HCT116 (cell line): ENCODE results near the gene EIF2D. TPM values are rescaled to one million over a fixed set of nuclear protein-coding genes. Genes with fewer than 3 reads are reported as not detected.
A peak's percentile ranks its signal among the peaks of the same experiment; 100 is the strongest.

ENCODE experiments used
- ATAC-seq: fragments of 200-7000 bp; cut with Tn5 transposase; 2 replicates; pipeline ENCODE4 v1.9.1; 2020; ENCODE audit warnings: mild to moderate bottlenecking, moderate library complexity
- Bru-seq: library from RNA; stranded (reverse); fragments of 400-500 nt; gene quantifications from one replicate; lab custom pipeline; 2021; lab: Mats Ljungman, UMichigan
- BruChase-seq, 2 experiments: library from RNA; stranded (reverse); fragments of 400-500 nt; gene quantifications; one replicate each; lab custom pipeline; 2021; lab: Mats Ljungman, UMichigan
- BruUV-seq: library from RNA; stranded (reverse); fragments of 400-500 nt; replicated peaks from 2 replicates; lab custom pipeline; 2021; lab: Mats Ljungman, UMichigan
- CTCF ChIA-PET: fragments of 300-600 bp; sonication (Branson Sonifier 250); formaldehyde crosslinking; loops from one replicate; lab custom pipeline; 2021; ENCODE audit warnings: antibody characterized with exemption; lab: Charles Lee
- POLR2A ChIA-PET: fragments of 300-600, 350-600 bp; sonication (Branson Sonifier 250); formaldehyde crosslinking; loops from one replicate; lab custom pipeline; 2021; ENCODE audit warnings: antibody characterized with exemption; lab: Charles Lee
- RAD21 ChIA-PET, 2 experiments: fragments of 300-600 bp; sonication (Branson Sonifier 250); formaldehyde crosslinking; loops; one replicate each; lab custom pipeline; 2023; ENCODE audit warnings: low total read pairs in 2 of 2; ENCODE audit not compliant: uncharacterized antibody in 2 of 2, unreplicated experiment in 2 of 2, low non-redundant PET in 1 of 2; lab: Charles Lee
- DNase-seq: peaks from one replicate; pipeline ENCODE4 v3.0.0-alpha.2; 2010; ENCODE audit warnings: low read depth, low spot score
- H2AFZ ChIP-seq: fragments of 200-600 bp; shearing (Covaris generic), sonication (generic); 2 replicates; pipeline ENCODE4 v1.6.1; 2017; ENCODE audit warnings: low read depth, mixed run types, mixed read lengths, antibody characterized with exemption, low read length; ENCODE audit not compliant: poor library complexity, severe bottlenecking
- H3K27ac ChIP-seq: 2 replicates; pipeline ENCODE4 v1.5.1; 2012; ENCODE audit warnings: low read depth, low read length
- H3K27me3 ChIP-seq: fragments of 200-600 bp; sonication (generic); 2 replicates; pipeline ENCODE4 v1.6.1; 2016; ENCODE audit warnings: mixed run types, low read length, mixed read lengths; ENCODE audit not compliant: insufficient read depth
- H3K36me3 ChIP-seq, 2 experiments: fragments of 200-500 bp in 1 of 2; fragments of 200-600 bp in 1 of 2; sonication (Bioruptor generic) in 1 of 2; sonication (generic) in 1 of 2; 2 replicates each; pipeline versions ENCODE4 v1.5.1 to v1.6.1; 2014 to 2016; ENCODE audit warnings: low read length in 2 of 2, inconsistent platforms in 1 of 2, mixed read lengths in 1 of 2, mixed run types in 1 of 2; ENCODE audit not compliant: insufficient read depth in 2 of 2, control insufficient read depth in 1 of 2
- H3K4me1 ChIP-seq, 2 experiments: fragments of 200-600 bp in 1 of 2; sonication (generic) in 1 of 2; 2 replicates each; pipeline versions ENCODE4 v1.5.1 to v1.6.1; 2012 to 2017; ENCODE audit warnings: low read length in 2 of 2, inconsistent platforms in 1 of 2, mild to moderate bottlenecking in 1 of 2, mixed read lengths in 1 of 2, mixed run types in 1 of 2, moderate library complexity in 1 of 2; ENCODE audit not compliant: insufficient read depth in 2 of 2, control insufficient read depth in 1 of 2
- H3K4me2 ChIP-seq: fragments of 200-600 bp; sonication (generic); 2 replicates; pipeline ENCODE4 v1.6.1; 2017; ENCODE audit warnings: mixed run types, low read length, mixed read lengths
- H3K4me3 ChIP-seq, 2 experiments: fragments of 200-600 bp in 1 of 2; sonication (generic) in 1 of 2; replicated peaks in 1 of 2; 2 replicates each; pipeline ENCODE4 v1.5.1; 2011 to 2016; ENCODE audit warnings: low read length in 2 of 2, control low read depth in 1 of 2, low read depth in 1 of 2, mild to moderate bottlenecking in 1 of 2, mixed read lengths in 1 of 2, mixed run types in 1 of 2
- H3K79me2 ChIP-seq: fragments of 200-600 bp; sonication (generic); 2 replicates; pipeline ENCODE4 v1.6.1; 2017; ENCODE audit warnings: mild to moderate bottlenecking, mixed run types, low read length, moderate library complexity, mixed read lengths; ENCODE audit not compliant: insufficient read depth
- H3K9ac ChIP-seq: fragments of 200-600 bp; sonication (generic); 2 replicates; pipeline ENCODE4 v1.6.1; 2016; ENCODE audit warnings: low read length, mixed read lengths
- H3K9me2 ChIP-seq: fragments of 200-600 bp; sonication (generic), shearing (Covaris generic); 2 replicates; pipeline ENCODE4 v1.6.1; 2017; ENCODE audit warnings: mixed run types, mild to moderate bottlenecking, moderate library complexity; ENCODE audit not compliant: insufficient read depth
- H3K9me3 ChIP-seq, 2 experiments: fragments of 200-500 bp in 1 of 2; fragments of 200-600 bp in 1 of 2; sonication (Bioruptor generic) in 1 of 2; sonication (generic) in 1 of 2; 2 replicates each; pipeline ENCODE4 v1.6.1; 2014 to 2017; ENCODE audit warnings: low read length in 2 of 2, mixed read lengths in 2 of 2, inconsistent platforms in 1 of 2, low read depth in 1 of 2, mild to moderate bottlenecking in 1 of 2, mixed run types in 1 of 2, moderate library complexity in 1 of 2; ENCODE audit not compliant: control insufficient read depth in 1 of 2, insufficient read depth in 1 of 2
- H4K20me1 ChIP-seq: fragments of 200-600 bp; sonication (generic), shearing (Covaris generic); 2 replicates; pipeline ENCODE4 v1.6.1; 2017; ENCODE audit warnings: mixed run types, mild to moderate bottlenecking, moderate library complexity; ENCODE audit not compliant: insufficient read depth
- CBX3 ChIP-seq: IDR thresholded peaks from 2 replicates; pipeline ENCODE4 v1.6.1; 2012; ENCODE audit warnings: low read depth
- CEBPB ChIP-seq: IDR thresholded peaks from 2 replicates; pipeline ENCODE4 v1.6.1; 2012; ENCODE audit warnings: low read depth
- EGR1 ChIP-seq: IDR thresholded peaks from 2 replicates; pipeline ENCODE4 v1.6.1; 2012; ENCODE audit warnings: low read depth
- EZH2phosphoT487 ChIP-seq: fragments of 200-600 bp; IDR thresholded peaks from 2 replicates; pipeline ENCODE4 v1.6.1; 2018; ENCODE audit warnings: antibody characterized with exemption, borderline replicate concordance
- FOSL1 ChIP-seq: IDR thresholded peaks from 2 replicates; pipeline ENCODE4 v1.6.1; 2012; ENCODE audit warnings: low read depth
- POLR2A ChIP-seq: IDR thresholded peaks from 2 replicates; pipeline ENCODE4 v1.7.0; 2011; ENCODE audit warnings: borderline replicate concordance; ENCODE audit not compliant: insufficient read depth, insufficient read length; ENCODE audit errors: extremely low read depth
- POLR2AphosphoS5 ChIP-seq: IDR thresholded peaks from 2 replicates; pipeline ENCODE4 v1.6.1; 2011; ENCODE audit warnings: mild to moderate bottlenecking, low read depth, low read length, moderate library complexity
- SIN3A ChIP-seq: IDR thresholded peaks from 2 replicates; pipeline ENCODE4 v1.6.1; 2012; ENCODE audit warnings: low read depth
- TCF7L2 ChIP-seq: IDR thresholded peaks from 2 replicates; pipeline ENCODE4 v1.7.0; 2011; ENCODE audit warnings: borderline replicate concordance, inconsistent platforms; ENCODE audit not compliant: insufficient read depth, insufficient read length; ENCODE audit errors: extremely low read depth
- intact Hi-C: fragments of 100-400 bp; cut with micrococcal nuclease; formaldehyde crosslinking; loops from 2 replicates; pipeline ENCODE4 v1.10.0; 2022
- long read RNA-seq: library from polyadenylated mRNA; unstranded; transcript quantifications from one replicate; pipeline ENCODE4 v2.0.0, GENCODE V29; 2021; ENCODE audit not compliant: unreplicated experiment
- polyA plus RNA-seq: library from polyadenylated mRNA; unstranded; fragments of >200 nt; gene quantifications from 2 replicates; pipeline ENCODE4 v1.2.1, GENCODE V29; 2012; ENCODE audit warnings: missing spikeins
- total RNA-seq: library from RNA; stranded (reverse); gene quantifications from one replicate; pipeline ENCODE4 v1.2.1, GENCODE V29; 2021; ENCODE audit not compliant: unreplicated experiment
- TF ChIP-seq, protein P1 (sequence below), 3 experiments: fragments of 200-600 bp in 1 of 3; sonication (generic) in 1 of 3; IDR thresholded peaks in 2 of 3; conservative IDR thresholded peaks in 1 of 3; 2 replicates each; pipeline ENCODE4 v1.5.1; 2012 to 2017; ENCODE audit warnings: low read depth in 2 of 3, low read length in 2 of 3, antibody characterized with exemption in 1 of 3, borderline replicate concordance in 1 of 3, control low read depth in 1 of 3, mild to moderate bottlenecking in 1 of 3, mixed read lengths in 1 of 3, mixed run types in 1 of 3, moderate library complexity in 1 of 3; ENCODE audit not compliant: insufficient read depth in 1 of 3
- TF ChIP-seq, protein P2 (sequence below): IDR thresholded peaks from 2 replicates; pipeline ENCODE4 v1.6.1; 2012; ENCODE audit warnings: low read depth
- TF ChIP-seq, protein P3 (sequence below): IDR thresholded peaks from 2 replicates; pipeline ENCODE4 v1.6.1; 2012
- TF ChIP-seq, protein P4 (sequence below): IDR thresholded peaks from 2 replicates; pipeline ENCODE4 v1.6.1; 2012

The EIF2D gene, protein sequence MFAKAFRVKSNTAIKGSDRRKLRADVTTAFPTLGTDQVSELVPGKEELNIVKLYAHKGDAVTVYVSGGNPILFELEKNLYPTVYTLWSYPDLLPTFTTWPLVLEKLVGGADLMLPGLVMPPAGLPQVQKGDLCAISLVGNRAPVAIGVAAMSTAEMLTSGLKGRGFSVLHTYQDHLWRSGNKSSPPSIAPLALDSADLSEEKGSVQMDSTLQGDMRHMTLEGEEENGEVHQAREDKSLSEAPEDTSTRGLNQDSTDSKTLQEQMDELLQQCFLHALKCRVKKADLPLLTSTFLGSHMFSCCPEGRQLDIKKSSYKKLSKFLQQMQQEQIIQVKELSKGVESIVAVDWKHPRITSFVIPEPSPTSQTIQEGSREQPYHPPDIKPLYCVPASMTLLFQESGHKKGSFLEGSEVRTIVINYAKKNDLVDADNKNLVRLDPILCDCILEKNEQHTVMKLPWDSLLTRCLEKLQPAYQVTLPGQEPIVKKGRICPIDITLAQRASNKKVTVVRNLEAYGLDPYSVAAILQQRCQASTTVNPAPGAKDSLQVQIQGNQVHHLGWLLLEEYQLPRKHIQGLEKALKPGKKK
- total RNA-seq, result 54.8 TPM
- 55.0 and 68.5 TPM in 2 replicates for polyA plus RNA-seq
- percentile 78 among the genes with signal in this experiment for Bru-seq, nascent RNA
- percentile 76 among the genes with signal in this experiment for BruChase-seq, experiment 1, labeled RNA remaining after a 6-hour chase
- BruChase-seq, experiment 2, labeled RNA remaining after a 2-hour chase, result percentile 84 among the genes with signal in this experiment
- long read RNA-seq, transcript EIF2D-201 (15 exons, 2,005 nt), result major isoform, 50 of 86 reads
- long read RNA-seq, partial matches to known transcripts, result 29 of 86 reads
- long read RNA-seq, other reads (novel, unspliced or antisense), result 7 of 86 reads

DNA sequence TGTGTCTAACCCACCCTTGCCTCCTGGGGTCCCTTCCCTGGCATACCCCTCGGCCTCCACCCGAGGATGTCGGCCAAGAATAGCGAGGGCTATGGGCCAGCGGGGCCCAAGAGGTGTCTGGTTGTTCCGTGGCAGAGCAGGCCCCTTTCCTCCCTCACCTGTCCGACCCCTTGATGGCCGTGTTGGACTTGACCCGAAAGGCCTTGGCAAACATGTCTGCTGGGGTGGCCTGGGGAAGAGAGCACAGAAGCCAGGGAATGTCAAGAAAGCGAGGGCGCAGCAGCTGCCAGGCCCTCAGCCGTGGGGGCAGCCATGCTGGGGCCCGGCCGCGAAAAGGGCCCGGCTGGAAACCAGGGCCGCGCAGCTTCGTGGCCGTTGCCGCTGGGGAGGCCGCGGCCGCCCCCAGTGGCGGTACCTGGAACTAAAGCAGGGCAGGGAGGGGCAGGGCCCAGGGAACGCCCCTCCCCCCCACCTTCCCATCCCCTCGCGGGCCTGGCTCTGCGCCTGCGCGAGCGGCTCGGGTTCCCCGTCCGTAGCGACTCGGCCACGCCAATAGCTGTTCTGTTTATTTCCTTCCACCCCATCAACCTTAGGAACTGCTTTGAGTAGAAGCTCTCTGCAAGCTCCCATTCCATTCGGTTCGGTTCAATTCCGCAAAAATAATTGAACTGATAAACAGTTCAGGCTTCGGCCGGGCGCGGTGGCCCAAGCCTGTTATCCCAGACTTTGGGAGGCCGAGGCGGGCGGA is at the start of gene EIF2D:
Gene EIF2D, minus strand, starts transcription at position 337 of the 748 bp plus-strand sequence. Its CDS starts 123 bp downstream, at position 214.
- no peaks in the 10 kb centered on the region for H4K20me1 ChIP-seq
- no peaks in the 10 kb centered on the region for H3K9me3 ChIP-seq
- H3K79me2 ChIP-seq, result peaks cover 16% of the 10 kb centered on the region
- intact Hi-C loops, result loop anchor here (2.0 kb wide), 1 partner anchor 22 kb away; the partner anchor contains the start of gene DYRK3
- peak; percentile 79 for DNase-seq
- H3K36me3 ChIP-seq, result peaks cover 2 to 10% of the 10 kb centered on the region in 2 experiments; a peak in 1 of 4 replicates
- peak; percentile 94 for ATAC-seq
- ChIA-PET POLR2A (interaction anchor here (1.0 to 2.4 kb wide), 5 partner anchors 9 to 297 kb away, joined by 3 to 13 read pairs (median 5); partner anchors contain the start of gene DYRK3), RAD21 (interaction anchor here in 1 of 2 experiments (0.7 to 1.2 kb wide), 2 partner anchors 23 to 52 kb away, joined by 3 read pairs; partner anchors contain the start of gene DYRK3), CTCF (interaction anchor here (0.6 to 6.4 kb wide), 14 partner anchors 9 to 370 kb away, joined by 3 to 44 read pairs (median 6); partner anchors contain the start of genes DYRK3 and IKBKE)
- H3K4me3 ChIP-seq, result peak within 1 kb of the TSS; percentile 95 to 96
- peak within 1 kb of the TSS; percentile 92 for H3K9ac ChIP-seq
- H3K27me3 ChIP-seq, result no peaks in the 10 kb centered on the region
- H3K27ac ChIP-seq, result peak within 1 kb of the TSS; percentile 74
- BruUV-seq, result no TSS peak
- peak within 1 kb of the TSS; percentile 82 for H2AFZ ChIP-seq
- H3K4me2 ChIP-seq, result peak within 1 kb of the TSS; percentile 95
- H3K4me1 ChIP-seq, result peaks cover 8 to 12% of the 10 kb centered on the region in 2 experiments; a peak in 2 of 4 replicates
- no peaks in the 10 kb centered on the region for H3K9me2 ChIP-seq
- peak; percentile 98 for TF ChIP-seq CBX3
- no peak for TF ChIP-seq CEBPB
- TF ChIP-seq, protein P1, sequence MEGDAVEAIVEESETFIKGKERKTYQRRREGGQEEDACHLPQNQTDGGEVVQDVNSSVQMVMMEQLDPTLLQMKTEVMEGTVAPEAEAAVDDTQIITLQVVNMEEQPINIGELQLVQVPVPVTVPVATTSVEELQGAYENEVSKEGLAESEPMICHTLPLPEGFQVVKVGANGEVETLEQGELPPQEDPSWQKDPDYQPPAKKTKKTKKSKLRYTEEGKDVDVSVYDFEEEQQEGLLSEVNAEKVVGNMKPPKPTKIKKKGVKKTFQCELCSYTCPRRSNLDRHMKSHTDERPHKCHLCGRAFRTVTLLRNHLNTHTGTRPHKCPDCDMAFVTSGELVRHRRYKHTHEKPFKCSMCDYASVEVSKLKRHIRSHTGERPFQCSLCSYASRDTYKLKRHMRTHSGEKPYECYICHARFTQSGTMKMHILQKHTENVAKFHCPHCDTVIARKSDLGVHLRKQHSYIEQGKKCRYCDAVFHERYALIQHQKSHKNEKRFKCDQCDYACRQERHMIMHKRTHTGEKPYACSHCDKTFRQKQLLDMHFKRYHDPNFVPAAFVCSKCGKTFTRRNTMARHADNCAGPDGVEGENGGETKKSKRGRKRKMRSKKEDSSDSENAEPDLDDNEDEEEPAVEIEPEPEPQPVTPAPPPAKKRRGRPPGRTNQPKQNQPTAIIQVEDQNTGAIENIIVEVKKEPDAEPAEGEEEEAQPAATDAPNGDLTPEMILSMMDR (IDR thresholded peaks at IDR 0.05 in 2 of 3, conservative IDR thresholded peaks at IDR 0.05 in 1 of 3; ENCODE audit: borderline replicate concordance in 1 of 3, insufficient read depth in 1 of 3, low read depth in 2 of 3, low read length in 2 of 3), result peak; percentile 79 to 95 (median 79)
- TF ChIP-seq POLR2A, result peak; percentile 86
- peak; percentile 49 for TF ChIP-seq TCF7L2
- TF ChIP-seq FOSL1, result 0 out of 2 replicates have a peak, but pooled peaks have one; percentile 19
- TF ChIP-seq, protein P2, sequence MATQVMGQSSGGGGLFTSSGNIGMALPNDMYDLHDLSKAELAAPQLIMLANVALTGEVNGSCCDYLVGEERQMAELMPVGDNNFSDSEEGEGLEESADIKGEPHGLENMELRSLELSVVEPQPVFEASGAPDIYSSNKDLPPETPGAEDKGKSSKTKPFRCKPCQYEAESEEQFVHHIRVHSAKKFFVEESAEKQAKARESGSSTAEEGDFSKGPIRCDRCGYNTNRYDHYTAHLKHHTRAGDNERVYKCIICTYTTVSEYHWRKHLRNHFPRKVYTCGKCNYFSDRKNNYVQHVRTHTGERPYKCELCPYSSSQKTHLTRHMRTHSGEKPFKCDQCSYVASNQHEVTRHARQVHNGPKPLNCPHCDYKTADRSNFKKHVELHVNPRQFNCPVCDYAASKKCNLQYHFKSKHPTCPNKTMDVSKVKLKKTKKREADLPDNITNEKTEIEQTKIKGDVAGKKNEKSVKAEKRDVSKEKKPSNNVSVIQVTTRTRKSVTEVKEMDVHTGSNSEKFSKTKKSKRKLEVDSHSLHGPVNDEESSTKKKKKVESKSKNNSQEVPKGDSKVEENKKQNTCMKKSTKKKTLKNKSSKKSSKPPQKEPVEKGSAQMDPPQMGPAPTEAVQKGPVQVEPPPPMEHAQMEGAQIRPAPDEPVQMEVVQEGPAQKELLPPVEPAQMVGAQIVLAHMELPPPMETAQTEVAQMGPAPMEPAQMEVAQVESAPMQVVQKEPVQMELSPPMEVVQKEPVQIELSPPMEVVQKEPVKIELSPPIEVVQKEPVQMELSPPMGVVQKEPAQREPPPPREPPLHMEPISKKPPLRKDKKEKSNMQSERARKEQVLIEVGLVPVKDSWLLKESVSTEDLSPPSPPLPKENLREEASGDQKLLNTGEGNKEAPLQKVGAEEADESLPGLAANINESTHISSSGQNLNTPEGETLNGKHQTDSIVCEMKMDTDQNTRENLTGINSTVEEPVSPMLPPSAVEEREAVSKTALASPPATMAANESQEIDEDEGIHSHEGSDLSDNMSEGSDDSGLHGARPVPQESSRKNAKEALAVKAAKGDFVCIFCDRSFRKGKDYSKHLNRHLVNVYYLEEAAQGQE, result no peak
- peak; percentile 96 for TF ChIP-seq POLR2AphosphoS5
- TF ChIP-seq, protein P3, sequence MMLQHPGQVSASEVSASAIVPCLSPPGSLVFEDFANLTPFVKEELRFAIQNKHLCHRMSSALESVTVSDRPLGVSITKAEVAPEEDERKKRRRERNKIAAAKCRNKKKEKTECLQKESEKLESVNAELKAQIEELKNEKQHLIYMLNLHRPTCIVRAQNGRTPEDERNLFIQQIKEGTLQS, result no peak
- no peak for TF ChIP-seq EZH2phosphoT487
- TF ChIP-seq, protein P4, sequence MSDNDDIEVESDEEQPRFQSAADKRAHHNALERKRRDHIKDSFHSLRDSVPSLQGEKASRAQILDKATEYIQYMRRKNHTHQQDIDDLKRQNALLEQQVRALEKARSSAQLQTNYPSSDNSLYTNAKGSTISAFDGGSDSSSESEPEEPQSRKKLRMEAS, result peak; percentile 87
- TF ChIP-seq EGR1, result peak; percentile 61; the same call in 1 of the 2 replicates
- peak; percentile 76; the same call in 1 of the 2 replicates for TF ChIP-seq SIN3A
